Activated B cell treated with CpG ODN at 0.5 μM for 24 hours (primary cell): Measurements from ENCODE around the gene FGGY. TPM values are rescaled to one million over a fixed set of nuclear protein-coding genes. Genes with fewer than 3 reads are reported as not detected.

Experiments
- ATAC-seq: fragments of 200-7000 bp; cut with Tn5 transposase; one replicate; pipeline ENCODE4 v1.10.0; 2021; ENCODE audit warnings: low read depth, mild to moderate bottlenecking, moderate library complexity
- CTCF ChIA-PET: fragments of 350-600 bp; sonication (Branson Sonifier 250); formaldehyde crosslinking; loops from one replicate; lab custom pipeline; 2021; ENCODE audit warnings: antibody characterized with exemption; lab: Charles Lee
- POLR2A ChIA-PET: fragments of 350-600 bp; sonication (Branson Sonifier 250); formaldehyde crosslinking; loops from one replicate; lab custom pipeline; 2021; ENCODE audit warnings: antibody characterized with exemption; lab: Charles Lee
- DNase-seq: peaks from one replicate; pipeline ENCODE4 v3.0.0; 2022
- H3K27ac Mint-ChIP-seq: one replicate; pipeline ENCODE4 v1.8.0; 2020; ENCODE audit warnings: mixed read lengths
- H3K27me3 Mint-ChIP-seq: one replicate; pipeline ENCODE4 v1.8.0; 2021; ENCODE audit warnings: mixed read lengths
- H3K36me3 Mint-ChIP-seq: one replicate; pipeline ENCODE4 v1.8.0; 2021; ENCODE audit warnings: low read depth, mixed read lengths
- H3K4me1 Mint-ChIP-seq: one replicate; pipeline ENCODE4 v1.8.0; 2021; ENCODE audit warnings: mixed read lengths
- H3K4me3 Mint-ChIP-seq: one replicate; pipeline ENCODE4 v1.8.0; 2020; ENCODE audit warnings: mild to moderate bottlenecking, mixed read lengths
- H3K9me3 Mint-ChIP-seq: one replicate; pipeline ENCODE4 v1.8.0; 2020; ENCODE audit warnings: mixed read lengths
- intact Hi-C: fragments of 100-400 bp; cut with micrococcal nuclease; formaldehyde crosslinking; loops from one replicate; pipeline ENCODE4 v1.15.1; 2024
- total RNA-seq: library from RNA; stranded (reverse); gene quantifications from 2 replicates; pipeline ENCODE4 v1.2.3, GENCODE V29; 2022
- TF ChIP-seq, protein P1 (sequence below): fragments of 200-600 bp; IDR thresholded peaks from one replicate; pipeline ENCODE4 v1.8.0; 2022; ENCODE audit warnings: antibody characterized with exemption, mild to moderate bottlenecking

Gene FGGY
- total RNA-seq, 1 donor from 2014 or later = 24.0 TPM

DNA sequence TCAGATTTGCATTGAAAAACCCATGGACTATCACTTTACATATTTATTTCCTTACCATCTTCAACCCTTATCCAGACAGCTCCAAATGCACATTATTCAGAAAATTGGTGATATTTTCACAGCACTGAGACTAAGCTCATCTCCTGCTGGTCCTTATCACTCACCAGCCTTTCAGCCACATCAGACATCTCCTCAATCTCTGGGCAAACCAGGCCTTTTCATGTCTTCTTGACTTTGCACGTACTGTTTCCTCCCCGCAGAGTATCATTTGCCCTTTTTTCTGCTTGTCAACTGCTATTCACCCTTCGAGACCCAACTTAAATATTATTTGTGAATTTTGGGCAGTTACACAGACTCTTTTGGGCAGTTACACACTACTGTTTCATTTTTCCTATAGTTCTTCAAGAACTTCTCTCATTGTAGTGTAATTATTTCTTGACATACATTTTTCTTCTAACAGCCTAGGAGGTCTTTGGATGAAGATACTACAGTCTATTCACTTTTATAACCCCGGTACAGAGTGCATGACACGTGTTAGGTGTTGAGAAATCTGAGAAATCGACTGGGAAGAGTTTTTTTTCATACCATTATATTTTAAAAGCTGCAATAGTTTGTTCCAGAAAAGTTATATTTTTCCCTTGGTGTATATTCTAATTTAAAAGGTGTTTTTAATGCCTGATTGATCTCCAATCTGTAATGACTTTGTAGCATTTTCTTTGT, 98.0 kb downstream of the FGGY start:
- CTCF ChIA-PET = no interaction called here
- intact Hi-C loops = no loop called here

DNA sequence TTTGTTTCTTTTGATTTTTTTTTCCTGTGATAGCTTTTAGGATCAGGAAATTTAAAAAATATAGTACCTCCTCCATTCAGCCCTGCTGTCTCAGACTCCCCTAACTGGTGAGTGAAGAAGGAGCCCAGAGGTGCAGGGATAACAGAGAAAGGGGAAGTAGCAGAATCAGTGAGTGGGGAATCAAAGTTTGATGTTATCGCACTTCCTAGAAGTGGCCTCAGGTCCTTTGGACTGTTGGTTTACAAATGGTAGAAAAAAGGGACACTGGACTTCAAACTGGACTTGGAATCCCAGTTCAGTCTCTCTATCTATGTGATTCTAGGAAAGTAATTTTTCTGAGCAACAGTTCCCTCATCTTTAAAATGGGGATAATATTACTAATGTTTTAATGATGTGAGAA, 99.5 kb downstream of the FGGY start:
- DNase-seq (no peak), ATAC-seq (no peak)
- peaks cover 6% of the 10 kb centered on the region for H3K4me1 Mint-ChIP-seq
- H3K9me3 Mint-ChIP-seq = no peaks in the 10 kb centered on the region
- intact Hi-C loops = no loop called here
- no peak overlapping the region for H3K27ac Mint-ChIP-seq
- CTCF ChIA-PET = no interaction called here
- POLR2A ChIA-PET = no interaction called here
- TF ChIP-seq, protein P1, sequence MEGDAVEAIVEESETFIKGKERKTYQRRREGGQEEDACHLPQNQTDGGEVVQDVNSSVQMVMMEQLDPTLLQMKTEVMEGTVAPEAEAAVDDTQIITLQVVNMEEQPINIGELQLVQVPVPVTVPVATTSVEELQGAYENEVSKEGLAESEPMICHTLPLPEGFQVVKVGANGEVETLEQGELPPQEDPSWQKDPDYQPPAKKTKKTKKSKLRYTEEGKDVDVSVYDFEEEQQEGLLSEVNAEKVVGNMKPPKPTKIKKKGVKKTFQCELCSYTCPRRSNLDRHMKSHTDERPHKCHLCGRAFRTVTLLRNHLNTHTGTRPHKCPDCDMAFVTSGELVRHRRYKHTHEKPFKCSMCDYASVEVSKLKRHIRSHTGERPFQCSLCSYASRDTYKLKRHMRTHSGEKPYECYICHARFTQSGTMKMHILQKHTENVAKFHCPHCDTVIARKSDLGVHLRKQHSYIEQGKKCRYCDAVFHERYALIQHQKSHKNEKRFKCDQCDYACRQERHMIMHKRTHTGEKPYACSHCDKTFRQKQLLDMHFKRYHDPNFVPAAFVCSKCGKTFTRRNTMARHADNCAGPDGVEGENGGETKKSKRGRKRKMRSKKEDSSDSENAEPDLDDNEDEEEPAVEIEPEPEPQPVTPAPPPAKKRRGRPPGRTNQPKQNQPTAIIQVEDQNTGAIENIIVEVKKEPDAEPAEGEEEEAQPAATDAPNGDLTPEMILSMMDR = no peak
- no peaks in the 10 kb centered on the region for H3K27me3 Mint-ChIP-seq
- H3K36me3 Mint-ChIP-seq = no peaks in the 10 kb centered on the region
- H3K4me3 Mint-ChIP-seq = no peak overlapping the region

More for the DNA sequence above, 98.0 kb downstream of the FGGY start:
- no peak overlapping the region for H3K27ac Mint-ChIP-seq
- POLR2A ChIA-PET = interaction anchor here (0.5 kb wide), 1 partner anchor 257 kb away, joined by 3 read pairs; no protein-coding TSS in a partner anchor
- H3K27me3 Mint-ChIP-seq = no peaks in the 10 kb centered on the region
- TF ChIP-seq, protein P1 = no peak
- ATAC-seq (no peak), DNase-seq (no peak)
- H3K36me3 Mint-ChIP-seq = no peaks in the 10 kb centered on the region
- no peaks in the 10 kb centered on the region for H3K9me3 Mint-ChIP-seq
- H3K4me3 Mint-ChIP-seq = no peak overlapping the region
- peaks cover 15% of the 10 kb centered on the region for H3K4me1 Mint-ChIP-seq

DNA sequence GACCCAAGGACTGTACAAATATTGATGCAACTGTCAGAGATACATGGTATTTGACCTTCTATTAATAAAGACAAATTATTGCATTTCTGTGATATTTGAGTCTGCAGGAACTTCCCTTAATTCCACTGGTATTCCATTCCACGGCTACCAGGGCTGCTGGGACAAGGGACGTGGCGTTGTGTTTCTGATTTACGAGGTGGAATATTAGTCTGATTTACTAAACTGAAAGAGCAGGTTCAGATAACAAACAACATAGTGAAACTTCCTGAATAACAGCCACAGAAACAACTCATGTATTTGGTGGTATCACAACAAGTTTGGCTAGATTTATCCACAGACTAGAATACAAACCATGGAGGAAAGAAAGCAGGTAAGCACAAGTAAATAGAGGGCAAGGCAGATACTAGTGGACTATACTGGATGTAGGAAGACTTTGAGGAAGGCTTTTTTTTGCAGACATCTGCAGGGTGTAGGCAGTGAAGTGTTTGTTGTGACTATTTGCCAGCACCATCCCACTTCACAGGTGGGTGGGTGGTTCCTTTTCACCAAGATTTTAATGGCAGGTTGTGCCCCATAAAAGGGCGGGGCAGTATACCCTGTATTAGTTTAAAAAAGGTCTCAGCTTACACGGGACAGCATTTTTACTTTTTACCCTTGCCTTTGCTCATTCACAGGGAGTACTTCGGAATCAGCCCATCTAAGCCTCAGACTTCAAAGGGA, 100.4 kb downstream of the FGGY start:
- TF ChIP-seq, protein P1 = no peak
- no peaks in the 10 kb centered on the region for H3K4me1 Mint-ChIP-seq
- ChIA-PET POLR2A (no interaction called here), CTCF (no interaction called here)
- no peaks in the 10 kb centered on the region for H3K9me3 Mint-ChIP-seq
- DNase-seq (no peak), ATAC-seq (no peak)
- no peaks in the 10 kb centered on the region for H3K27me3 Mint-ChIP-seq
- H3K36me3 Mint-ChIP-seq = no peaks in the 10 kb centered on the region
- no peak overlapping the region for H3K4me3 Mint-ChIP-seq
- intact Hi-C loops = no loop called here
- no peak overlapping the region for H3K27ac Mint-ChIP-seq

DNA sequence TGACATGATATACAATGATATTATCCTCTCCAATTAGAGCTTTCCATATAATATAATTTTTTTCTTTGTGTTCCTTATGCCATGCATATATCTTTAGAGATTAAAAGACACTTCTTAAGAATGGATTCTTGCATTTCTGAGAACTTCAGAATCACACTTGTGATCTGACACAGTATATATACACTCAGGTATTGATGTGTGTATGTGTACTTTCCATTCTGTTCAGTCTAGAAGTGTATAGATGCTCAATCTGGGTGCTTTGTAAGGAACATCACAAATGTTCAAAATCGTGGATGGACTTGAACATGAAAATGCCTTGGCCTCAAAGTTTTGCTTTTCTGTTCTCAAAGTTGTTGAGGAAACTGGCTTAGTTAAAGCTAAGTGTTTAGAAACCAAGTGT, 102.7 kb downstream of the FGGY start:
- DNase-seq (no peak), ATAC-seq (no peak)
- Mint-ChIP-seq H3K9me3 (no peaks in the 10 kb centered on the region), H3K27ac (no peak overlapping the region), H3K36me3 (no peaks in the 10 kb centered on the region), H3K27me3 (no peaks in the 10 kb centered on the region), H3K4me3 (no peak overlapping the region), H3K4me1 (no peaks in the 10 kb centered on the region)
- intact Hi-C loops = no loop called here
- CTCF ChIA-PET = no interaction called here
- TF ChIP-seq, protein P1 = no peak
- POLR2A ChIA-PET = no interaction called here

DNA sequence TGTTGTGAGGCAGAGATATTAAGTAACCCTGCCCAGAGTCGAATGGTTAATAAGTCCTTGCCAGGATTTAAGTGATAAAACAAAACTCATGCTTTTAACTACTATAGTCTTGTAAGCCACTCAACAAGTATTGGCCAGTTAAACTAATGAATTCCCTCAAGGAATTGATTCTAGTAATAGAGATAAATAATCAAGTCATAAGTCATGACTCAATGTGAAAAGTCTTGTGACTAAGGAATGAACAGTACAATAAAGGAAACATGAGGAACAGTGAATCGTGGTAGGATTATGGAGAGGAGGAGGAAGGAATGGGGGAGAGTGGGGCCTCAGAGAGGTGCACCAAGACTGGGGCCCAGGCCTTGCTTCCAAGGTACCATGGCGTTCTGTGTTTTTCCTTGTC, 104.7 kb downstream of the FGGY start:
- no peak for ATAC-seq
- no peak overlapping the region for H3K27ac Mint-ChIP-seq
- POLR2A ChIA-PET = no interaction called here
- TF ChIP-seq, protein P1 = no peak
- no peak for DNase-seq
- CTCF ChIA-PET = no interaction called here
- no peaks in the 10 kb centered on the region for H3K4me1 Mint-ChIP-seq
- intact Hi-C loops = no loop called here
- H3K9me3 Mint-ChIP-seq = no peaks in the 10 kb centered on the region
- H3K4me3 Mint-ChIP-seq = no peak overlapping the region
- no peaks in the 10 kb centered on the region for H3K36me3 Mint-ChIP-seq
- H3K27me3 Mint-ChIP-seq = no peaks in the 10 kb centered on the region
